Measurements from ENCODE around the gene C16orf95.

The C16orf95 gene

GRCh38 chr16:87347932-87348615 is 30.9 kb upstream of the C16orf95 start:
- in situ Hi-C loops (cut with MboI; ENCODE audit: low pct_unique_long_range_greater_than_20kb, low sequenced_read_pairs, unreplicated experiment), result no loop called here
- no peak for TF ChIP-seq CTCF (IDR thresholded peaks at IDR 0.05; ENCODE audit: extremely low read depth, insufficient read depth, missing control alignments)
- no peak for DNase-seq (ENCODE audit: low spot score)

DNA sequence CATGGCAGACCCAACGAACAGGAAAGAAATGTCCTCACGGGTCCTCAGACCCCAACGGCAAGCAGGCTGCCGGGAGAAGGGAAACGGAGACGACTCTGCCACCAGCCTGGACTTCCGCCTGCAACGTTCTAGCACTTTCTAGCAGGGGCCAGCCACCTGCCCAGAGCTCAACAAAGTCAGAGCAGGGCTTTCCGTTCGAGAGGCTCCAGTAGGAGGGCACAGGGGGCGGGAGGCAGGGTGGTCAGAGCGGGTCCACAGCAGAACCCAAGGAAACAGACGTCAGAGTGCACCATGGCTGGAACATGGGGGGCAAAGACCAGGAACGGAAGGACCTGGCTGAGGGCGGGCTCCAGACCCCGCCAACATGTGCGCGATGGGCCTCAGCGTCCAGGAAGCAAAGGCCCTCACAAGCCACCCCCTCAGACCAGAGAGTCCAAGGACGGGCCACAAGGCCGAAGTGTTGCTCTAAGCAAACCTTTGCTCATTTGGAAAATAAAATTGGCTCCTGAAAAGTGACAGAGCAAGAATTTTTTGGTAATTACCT is 29.4 kb upstream of the C16orf95 start:
- no peak for DNase-seq (ENCODE audit: low spot score)
- TF ChIP-seq CTCF (IDR thresholded peaks at IDR 0.05; ENCODE audit: extremely low read depth, insufficient read depth, missing control alignments), result no peak
- in situ Hi-C loops (cut with MboI; ENCODE audit: low pct_unique_long_range_greater_than_20kb, low sequenced_read_pairs, unreplicated experiment), result no loop called here

DNA sequence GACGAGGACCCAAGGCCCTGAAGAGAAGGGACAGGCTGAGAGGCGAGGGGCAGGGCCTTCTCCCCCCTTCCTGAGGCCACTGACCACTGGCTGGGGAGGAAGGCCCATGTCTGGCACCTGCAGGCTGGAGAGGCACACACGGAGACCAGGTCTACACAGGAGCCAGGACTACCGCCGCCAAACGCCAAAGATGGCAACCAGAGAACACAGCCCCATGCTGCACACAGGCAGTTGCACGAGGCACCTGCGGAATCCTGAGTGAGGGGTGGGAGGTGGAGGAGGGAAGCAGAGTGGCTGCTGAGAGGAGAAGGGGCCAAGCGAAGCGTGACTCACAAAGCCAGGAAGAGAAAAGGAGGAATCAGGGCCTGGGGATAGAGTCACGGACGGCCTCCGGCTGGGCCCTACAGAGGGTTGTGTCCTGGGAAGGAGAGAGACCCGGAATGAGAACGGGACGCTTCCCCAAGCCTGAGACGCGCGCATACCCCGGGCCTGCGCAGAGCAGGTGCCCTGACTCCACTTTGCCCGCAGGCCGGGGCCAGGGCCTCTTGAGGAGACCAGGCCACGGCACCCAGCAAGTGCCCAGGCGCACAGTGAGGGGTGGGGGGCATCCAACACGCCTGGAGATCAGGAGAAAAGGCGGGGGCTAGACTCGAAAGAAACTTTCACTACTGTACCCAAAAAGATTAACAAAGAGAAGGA is 28.7 kb upstream of the C16orf95 start:
- in situ Hi-C loops (cut with MboI; ENCODE audit: low pct_unique_long_range_greater_than_20kb, low sequenced_read_pairs, unreplicated experiment), result no loop called here
- no peak for TF ChIP-seq CTCF (IDR thresholded peaks at IDR 0.05; ENCODE audit: extremely low read depth, insufficient read depth, missing control alignments)
- DNase-seq (ENCODE audit: low spot score), result no peak

DNA sequence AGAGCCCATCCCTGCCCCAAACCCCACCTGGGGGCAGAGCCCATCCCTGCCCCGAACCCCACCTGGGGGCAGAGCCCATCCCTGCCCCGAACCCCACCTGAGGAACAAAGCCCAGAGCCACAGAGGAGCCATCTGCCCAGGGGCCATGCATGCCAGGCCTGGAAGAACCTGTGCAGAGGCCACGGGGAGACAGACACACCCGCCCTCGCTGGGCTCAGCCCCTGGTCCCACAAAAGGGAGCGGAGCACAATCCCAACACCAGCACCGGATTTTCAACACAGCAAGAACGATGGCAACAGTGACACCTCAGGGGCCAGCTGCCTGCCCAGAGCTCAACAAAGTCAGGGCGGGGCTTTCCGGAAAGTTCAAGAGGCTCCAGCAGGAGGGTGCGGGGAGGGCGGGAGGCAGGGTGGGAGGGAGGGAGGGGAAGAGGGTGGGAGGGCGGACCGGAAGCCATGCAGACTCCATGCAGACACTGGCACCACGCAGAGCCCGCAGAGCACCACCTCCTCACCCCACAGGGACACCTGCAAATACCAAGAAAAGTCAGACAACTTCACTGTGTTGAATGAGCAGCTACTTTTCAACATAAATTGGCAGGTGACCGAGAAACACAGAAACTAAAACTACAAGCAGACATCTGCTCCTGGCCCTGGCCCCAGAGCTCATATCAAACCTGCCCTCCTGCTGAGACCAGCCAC is 27.9 kb upstream of the C16orf95 start:
- no peak for DNase-seq (ENCODE audit: low spot score)
- in situ Hi-C loops (cut with MboI; ENCODE audit: low pct_unique_long_range_greater_than_20kb, low sequenced_read_pairs, unreplicated experiment), result no loop called here
- TF ChIP-seq CTCF (IDR thresholded peaks at IDR 0.05; ENCODE audit: extremely low read depth, insufficient read depth, missing control alignments), result no peak

DNA sequence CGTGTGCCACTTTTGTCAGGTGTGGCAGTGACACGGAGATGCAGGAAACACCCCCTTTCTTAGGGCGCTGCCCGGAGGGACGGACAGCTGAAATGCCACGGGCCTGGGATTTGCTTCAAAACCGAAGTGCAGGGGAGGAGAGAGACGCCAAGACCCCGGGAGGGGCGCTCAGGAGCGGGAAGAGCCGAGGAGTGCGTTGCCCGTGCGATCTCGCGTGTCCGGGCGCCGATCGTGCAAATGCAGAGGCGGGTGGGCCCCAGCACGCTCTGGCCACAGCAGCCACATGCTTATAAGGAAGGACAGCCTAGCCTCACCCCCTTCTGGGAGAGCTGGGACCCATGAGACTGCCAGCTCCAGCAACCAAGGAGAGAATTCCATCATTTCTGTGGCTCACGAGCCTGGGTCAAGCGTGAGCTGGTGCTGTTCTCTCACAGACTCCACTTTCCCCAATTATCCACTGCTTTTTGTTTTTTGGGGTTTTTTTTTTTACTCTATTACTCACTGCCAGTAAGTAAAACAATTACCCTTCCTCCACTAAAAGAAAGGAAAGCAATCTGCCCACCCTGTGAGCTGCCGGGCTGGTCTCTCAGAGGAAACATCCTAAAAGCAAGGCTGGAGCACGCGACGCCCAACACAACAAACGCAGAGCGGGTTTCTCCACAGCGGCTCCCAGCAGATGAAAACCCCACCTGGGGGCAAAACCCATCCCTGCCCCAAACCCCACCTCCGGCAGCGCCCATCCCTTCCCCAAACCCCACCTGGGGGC is 27.2 kb upstream of the C16orf95 start:
- no peak for TF ChIP-seq CTCF (IDR thresholded peaks at IDR 0.05; ENCODE audit: extremely low read depth, insufficient read depth, missing control alignments)
- in situ Hi-C loops (cut with MboI; ENCODE audit: low pct_unique_long_range_greater_than_20kb, low sequenced_read_pairs, unreplicated experiment), result no loop called here
- no peak for DNase-seq (ENCODE audit: low spot score)

DNA sequence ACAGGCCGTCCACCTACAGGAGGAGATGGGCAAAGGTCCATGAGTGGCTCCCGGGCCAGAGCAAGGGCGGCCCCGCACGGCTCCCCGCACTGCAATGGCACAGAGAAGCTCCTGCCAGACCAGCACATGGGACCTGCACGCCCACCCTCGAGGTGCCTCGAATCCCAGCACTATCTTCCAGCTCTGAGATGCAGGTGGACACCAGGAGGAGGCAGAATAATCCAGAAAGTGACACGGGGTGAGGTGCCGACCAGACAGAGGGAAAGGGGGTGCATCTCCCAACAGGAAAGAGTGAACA is 26.5 kb upstream of the C16orf95 start:
- in situ Hi-C loops (cut with MboI; ENCODE audit: low pct_unique_long_range_greater_than_20kb, low sequenced_read_pairs, unreplicated experiment), result no loop called here
- DNase-seq (ENCODE audit: low spot score), result no peak
- TF ChIP-seq CTCF (IDR thresholded peaks at IDR 0.05; ENCODE audit: extremely low read depth, insufficient read depth, missing control alignments), result no peak

Data from GM13977 (cell line).